SHP77 (cell line): ENCODE results near the gene SLC7A14.
A peak's percentile ranks its signal among the peaks of the same experiment; 100 is the strongest.

Experiments used
- DNase-seq, 2 experiments: peaks; one replicate each; lab custom pipeline; 2025; lab: John Stamatoyannopoulos, UW

Gene SLC7A14

DNA sequence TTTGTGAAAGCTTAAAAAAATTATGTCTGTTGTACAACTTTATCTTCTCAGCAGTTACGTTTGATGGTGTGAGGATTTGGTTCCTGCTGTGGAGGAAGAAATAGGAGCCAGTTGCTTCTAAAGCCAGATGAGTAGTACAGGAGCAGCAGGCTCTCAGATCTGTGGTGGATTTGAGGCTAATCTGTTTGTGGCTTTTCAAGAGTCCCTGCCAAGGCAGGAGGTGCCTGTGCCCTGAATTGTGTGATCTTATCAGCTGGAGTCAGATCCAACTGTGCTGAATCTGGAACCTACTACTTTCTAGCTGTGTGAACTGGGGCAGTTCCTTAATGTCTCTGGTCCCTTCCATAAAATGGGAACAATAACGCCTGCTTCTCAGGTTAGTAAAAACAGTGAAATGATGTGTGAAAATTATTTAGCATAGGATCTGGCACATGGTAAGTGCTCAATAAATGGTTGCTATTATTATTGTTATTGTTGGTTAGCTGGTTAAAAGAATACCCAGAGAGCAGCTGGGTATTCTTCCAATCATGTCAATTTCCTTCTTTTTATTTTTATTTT lies 159.6 kb downstream of the SLC7A14 start:
- no peak for DNase-seq

DNA sequence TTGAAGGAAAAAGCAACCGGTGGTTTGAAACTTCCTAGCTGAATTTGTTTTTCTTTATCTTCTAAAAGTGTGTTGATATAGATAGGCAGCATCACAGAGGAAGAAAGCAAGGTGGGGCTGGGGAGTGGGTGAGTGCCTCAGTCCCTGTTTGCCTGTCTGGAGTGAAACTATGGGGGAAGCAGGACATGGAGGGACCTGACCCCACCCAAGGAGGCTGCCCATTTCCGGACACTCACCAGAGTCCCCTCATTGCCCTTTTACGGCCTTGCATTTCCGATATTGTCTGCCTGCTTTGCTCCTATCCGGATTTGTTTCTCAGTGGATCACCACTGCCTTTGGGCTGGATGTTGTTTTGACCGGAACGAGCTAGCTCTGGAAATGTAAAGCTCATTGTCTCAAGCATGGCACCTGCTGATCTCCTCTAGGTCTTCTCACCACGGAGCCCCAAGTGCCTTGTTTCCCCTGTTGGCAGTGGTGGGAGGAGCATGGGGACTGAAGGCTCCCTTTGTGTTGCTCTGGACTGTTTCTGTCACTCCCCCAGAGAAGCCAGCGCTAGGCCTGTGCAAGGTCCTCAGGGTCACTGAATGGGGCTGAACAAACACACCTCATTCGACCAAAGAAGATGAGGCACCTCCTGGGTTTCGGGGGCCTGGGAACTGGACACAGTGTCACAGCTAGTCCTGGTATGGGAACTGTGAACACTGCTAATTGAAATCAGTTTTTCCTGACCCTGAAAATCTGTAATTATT lies 160.2 kb downstream of the SLC7A14 start:
- DNase-seq: no peak

DNA sequence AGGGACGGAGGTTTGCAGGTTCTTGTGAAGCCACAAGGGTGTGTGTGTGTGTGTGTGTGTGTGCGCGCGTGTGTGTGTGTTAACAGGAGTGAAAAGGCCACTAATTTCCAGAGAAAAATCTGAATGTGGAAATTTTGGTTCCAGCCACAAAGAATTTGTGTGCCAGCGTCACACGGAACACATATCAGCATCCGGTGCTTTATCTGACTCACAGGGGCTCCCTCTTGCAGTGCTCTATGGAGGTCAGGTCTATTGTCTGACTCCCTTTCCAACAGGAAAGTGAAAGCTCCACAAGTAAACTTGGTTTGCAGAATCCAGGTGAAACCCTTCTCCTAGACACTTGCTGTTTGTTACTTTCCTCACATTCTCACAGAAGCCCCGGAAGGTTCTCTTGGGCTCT lies 161.0 kb downstream of the SLC7A14 start:
- DNase-seq: no peak

DNA sequence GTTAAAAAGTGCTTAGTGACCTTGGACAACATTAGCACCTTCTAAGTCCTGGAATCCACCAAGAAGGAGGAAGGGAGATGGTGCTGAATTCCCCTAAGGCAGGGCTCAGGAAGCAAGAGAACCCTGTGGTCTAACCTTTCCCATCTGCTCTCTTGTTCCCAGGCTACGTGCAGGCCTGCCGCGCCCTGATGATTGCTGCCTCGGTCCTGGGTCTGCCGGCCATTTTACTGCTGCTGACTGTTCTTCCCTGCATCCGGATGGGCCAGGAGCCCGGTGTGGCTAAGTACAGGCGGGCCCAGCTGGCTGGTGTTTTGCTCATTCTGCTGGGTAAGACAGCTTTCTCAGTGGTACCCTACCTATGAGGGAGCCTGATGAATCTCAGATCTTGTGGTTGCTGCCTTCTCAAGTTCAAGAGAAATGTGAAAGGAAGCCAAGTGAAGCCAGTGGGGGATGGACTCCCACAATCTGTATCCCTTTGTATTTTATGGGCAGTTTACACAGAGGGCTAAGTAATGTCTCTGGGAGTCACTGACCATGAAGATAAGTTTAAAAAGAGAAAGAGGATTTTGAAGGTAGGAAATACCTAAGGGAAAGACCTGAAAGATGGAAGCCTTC lies 162.8 kb downstream of the SLC7A14 start:
- DNase-seq: no peak

DNA sequence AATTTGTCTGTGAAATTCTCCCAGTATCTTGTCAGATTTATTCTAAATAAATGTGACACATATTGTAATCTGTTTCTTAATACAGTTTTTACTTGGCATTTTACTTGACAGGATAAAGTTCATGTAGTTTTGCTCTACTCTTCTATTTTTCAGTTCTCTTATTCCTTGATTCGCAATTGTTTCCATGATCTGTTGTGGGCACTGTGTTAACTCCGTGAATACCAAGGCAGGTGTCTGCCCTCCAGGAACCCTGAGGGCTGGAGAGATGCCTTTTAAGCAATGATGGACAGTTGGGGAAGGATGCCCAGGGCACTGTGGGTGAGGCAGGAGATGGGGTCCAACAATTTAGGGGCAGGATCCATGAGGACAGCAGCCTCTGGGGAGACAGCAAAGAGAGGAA lies 164.1 kb downstream of the SLC7A14 start:
- no peak for DNase-seq

DNA sequence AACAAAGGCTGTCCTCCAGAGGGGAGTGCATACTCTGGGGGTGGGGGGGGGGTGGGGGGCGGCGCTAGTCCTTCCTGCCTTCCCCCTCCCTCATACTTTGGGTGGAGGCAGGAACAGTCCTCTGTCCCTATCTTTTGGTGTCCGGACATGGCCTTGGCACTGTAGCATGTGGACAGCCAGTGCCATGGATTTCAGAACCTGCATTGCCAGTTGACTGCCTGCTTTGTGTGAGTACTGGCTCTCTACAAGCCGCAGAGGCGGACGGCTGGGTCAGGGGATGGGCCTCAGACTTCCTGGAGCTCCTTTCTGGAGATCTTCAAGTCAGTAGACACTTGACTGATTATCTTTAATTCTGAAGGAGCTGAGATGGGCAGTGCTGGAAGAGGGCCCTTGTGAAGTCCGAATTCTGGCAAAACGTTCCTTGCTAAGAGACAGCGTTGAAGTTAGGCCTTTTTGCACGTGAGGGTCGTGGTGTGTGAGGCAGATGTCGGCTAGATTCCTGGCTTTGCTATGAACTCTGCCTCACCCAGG lies 164.7 kb downstream of the SLC7A14 start:
- DNase-seq: no peak

DNA sequence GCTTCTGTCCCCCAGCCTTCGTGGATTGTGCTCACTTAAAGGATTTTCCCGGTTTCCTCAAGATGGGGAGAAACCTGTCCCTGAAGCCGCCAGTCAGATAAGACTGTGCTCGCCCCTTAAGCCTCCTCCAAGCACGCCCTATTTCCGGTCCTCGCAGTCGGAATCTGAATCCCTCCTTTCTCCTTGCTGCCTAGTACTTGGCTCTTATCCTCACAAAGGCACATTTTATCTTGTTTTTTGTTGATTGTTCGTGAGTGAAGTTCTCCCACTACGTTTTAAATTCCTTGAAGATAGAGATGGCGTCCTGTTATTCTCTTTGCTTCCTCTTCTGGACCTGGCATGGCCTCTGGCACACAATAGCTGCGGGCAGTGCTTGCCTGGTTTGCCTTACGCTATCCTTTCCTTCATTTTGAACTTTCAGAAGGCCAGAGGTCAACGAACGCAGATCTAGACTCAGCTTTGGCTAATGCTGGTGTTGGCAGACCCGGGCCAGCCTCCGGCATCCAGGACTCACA lies 165.5 kb downstream of the SLC7A14 start:
- DNase-seq: no peak

DNA sequence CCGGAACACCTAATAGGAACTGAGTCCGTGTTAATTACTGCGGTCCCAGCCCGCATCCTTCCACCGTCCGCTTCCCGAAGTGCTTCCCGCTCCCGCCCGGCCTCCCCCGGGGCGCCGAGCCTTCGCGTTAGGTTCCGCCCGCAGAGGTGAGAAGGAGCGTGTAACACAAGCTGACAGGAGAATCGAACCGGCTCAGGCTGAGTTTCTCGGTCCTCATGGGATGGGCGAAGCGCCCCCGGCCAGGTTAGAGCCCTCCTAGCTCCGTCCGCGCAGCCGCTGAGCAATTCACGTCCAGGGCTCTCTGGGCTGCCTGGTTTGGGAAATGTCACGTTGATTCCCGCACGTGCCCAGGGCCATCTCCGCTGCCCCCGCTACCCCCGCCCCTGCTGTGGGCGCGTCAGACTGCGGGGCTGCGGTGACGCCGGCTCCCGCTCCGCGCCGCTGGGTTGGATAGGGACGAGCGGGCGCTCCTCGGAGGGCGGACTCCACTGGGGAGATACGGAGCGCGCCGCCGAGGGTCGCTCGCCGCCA lies 166.3 kb downstream of the SLC7A14 start:
- DNase-seq: peak in 1 of 2 experiments; percentile 40

DNA sequence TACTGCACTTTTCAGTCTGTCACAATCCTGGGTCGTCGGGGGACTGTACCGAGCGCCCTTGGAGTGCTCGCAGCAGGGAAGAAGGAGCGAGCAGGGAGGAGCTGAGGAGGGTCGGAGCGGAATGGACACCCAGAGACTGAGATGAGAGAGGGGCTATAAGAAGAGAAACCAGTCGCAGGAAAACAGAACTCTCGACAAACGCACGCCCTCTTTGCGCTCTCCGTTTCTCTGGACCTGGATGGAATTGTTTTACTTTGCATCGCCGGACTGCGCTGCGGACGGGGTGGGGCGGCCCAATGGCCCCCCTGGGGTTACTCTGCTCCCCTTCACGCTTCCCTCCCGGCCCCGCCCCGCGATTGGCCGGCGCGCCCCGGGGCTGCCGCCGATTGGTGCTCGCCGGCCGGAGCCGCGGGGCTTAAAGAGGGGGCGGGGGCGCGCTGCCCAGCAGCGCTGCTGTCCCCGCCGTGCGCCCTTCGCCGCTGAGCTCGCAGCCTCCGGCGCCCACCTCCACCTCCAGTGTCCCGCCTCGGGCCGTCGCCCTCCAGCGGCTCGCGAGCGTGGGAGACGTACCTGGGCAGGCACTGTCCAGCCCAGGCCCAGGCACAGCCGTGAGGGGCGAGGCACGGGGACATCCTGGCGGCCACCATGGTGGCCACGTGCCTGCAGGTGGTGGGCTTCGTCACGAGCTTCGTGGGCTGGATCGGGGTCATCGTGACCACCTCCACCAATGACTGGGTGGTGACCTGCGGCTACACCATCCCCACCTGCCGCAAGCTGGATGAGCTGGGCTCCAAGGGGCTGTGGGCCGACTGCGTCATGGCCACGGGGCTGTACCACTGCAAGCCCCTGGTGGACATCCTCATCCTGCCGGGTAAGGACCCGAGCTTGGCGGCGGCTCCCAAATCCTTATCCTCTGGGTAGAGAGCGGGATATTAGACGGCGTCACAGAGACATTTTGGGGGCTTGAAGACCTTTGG lies 167.2 kb downstream of the SLC7A14 start, which contains the start of gene CLDN11:
Gene CLDN11 (plus strand): TSS at position 447 of the 977 bp plus-strand sequence. CDS start 199 bp downstream, at position 646.
- DNase-seq: peak in 1 of 2 experiments; percentile 37

DNA sequence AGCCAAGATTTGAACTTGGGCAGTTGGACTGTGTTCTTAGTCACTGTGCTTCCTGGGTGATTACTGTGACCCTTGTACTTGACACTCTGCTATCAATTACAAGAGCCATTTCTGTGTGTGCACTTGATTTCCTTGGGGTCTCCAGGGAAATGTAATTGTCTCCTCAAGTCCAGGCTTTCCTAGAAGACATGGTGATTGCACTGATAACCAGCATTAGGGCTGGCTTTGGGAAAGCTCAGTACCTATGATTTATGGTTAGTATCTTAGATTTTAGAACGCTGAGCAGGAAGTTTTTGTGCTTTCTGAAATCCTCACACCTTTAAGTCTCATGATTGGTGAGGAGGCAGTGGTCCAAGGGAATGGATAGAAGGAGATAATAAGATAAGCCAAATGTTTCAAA lies 168.8 kb downstream of the SLC7A14 start:
- DNase-seq: no peak

DNA sequence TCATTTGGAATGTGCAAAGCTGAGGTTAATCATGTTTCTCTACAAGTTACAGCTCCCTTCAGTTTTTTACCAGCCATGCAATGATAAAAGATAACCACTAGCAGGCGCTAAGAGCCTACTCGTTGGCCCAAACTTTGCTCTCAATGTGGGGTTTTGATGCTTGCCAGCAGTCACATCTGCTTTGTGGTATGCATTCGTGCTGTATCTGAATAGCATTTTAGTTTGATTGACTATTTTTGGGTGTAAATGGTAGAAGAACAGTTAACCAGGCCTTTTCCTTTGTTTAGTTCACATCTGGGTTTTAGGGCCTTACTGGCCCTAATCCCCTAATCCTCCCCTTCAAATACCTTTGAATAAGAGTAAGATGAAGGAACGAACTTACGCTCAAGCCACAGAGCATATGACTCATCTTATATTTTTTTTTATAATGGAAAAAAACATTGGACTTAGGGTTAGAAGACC lies 171.6 kb downstream of the SLC7A14 start:
- peak; percentile 28 to 53 for DNase-seq

DNA sequence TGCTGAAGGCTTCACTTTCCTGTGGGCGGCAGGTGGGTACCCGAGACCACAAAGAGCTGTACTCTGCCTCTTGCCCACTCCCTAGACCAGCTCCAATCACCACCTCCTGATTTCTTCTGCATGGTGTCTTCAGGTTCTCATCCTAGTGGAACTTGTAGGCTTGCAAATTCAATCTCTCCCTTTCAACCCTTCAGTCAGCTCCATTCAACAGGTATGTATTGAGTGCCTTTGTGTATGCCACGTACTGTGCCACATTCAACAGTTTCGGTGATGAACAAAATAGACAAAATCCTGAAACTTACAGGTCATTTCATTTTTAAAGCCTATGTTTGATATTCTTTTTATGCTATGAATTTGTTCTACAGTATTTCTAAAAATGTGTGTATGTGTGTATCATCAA lies 172.6 kb downstream of the SLC7A14 start:
- no peak for DNase-seq

DNA sequence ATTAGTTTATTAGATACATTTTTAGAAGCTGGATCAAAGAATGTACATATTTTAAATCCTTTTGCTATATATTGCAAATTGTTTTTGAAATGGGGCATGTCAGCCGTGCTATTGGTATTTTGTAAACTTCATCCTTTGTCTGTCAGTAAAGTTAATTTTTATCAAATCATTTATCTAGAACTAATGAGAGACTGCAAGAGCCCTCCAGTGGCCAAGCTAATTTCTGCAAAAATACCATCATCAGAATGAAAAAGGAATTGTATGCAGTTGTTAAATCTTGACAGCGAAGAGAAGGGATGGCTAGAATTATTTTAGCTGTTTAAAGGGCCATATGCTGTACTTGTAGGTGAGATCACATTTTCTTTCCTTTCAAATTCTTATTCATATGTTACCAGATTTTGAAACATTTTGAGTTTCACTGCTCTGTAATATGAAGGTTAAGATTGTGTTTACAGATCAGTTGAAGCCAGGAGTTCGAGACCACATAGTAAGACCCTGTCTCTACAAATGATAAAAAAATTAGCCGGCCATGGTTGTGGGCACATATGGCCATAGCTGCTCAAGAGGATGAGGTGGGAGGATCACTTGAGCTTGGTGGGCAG lies 175.3 kb downstream of the SLC7A14 start:
- no peak for DNase-seq
